Heart right ventricle (tissue), 16 donors: ENCODE results near the gene TUBGCP3. TPM values are rescaled to one million over a fixed set of nuclear protein-coding genes. Genes with fewer than 3 reads are reported as not detected.

Experiments used
- ATAC-seq, 8 donors: fragments of 200-7000 bp; cut with Tn5 transposase; one replicate each; pipeline ENCODE4 v1.9.1; 2020; ENCODE audit warnings: mild to moderate bottlenecking in 8 of 8, moderate library complexity in 8 of 8, moderate number of reproducible peaks in 1 of 8
- DNase-seq, 2 donors: peaks; one replicate each; pipeline ENCODE4 v3.0.0-alpha.2; 2020
- H3K27ac ChIP-seq, 10 donors: fragments of 200-600 bp; sonication (generic) in 2 of 10; one replicate each; pipeline versions ENCODE4 v1.5.0 to v1.8.0; 2020 to 2022; ENCODE audit warnings: mild to moderate bottlenecking in 3 of 10
- H3K27me3 ChIP-seq, 7 donors: fragments of 200-600 bp; one replicate each; pipeline ENCODE4 v1.8.0; 2021 to 2022; ENCODE audit warnings: mild to moderate bottlenecking in 2 of 7
- H3K36me3 ChIP-seq, 9 donors: fragments of 200-600 bp; sonication (generic) in 1 of 9; one replicate each; pipeline versions ENCODE4 v1.5.0 to v1.8.0; 2020 to 2022; ENCODE audit warnings: mild to moderate bottlenecking in 2 of 9
- H3K4me1 ChIP-seq, 9 donors: fragments of 200-600 bp; sonication (generic) in 1 of 9; one replicate each; pipeline versions ENCODE4 v1.5.0 to v1.8.0; 2020 to 2022; ENCODE audit warnings: mild to moderate bottlenecking in 4 of 9
- H3K4me3 ChIP-seq, 10 donors: fragments of 200-600 bp; sonication (generic) in 2 of 10; one replicate each; pipeline versions ENCODE4 v1.5.0 to v1.8.0; 2020 to 2022; ENCODE audit warnings: mild to moderate bottlenecking in 7 of 10, moderate library complexity in 2 of 10
- H3K9me3 ChIP-seq, 11 donors: fragments of 200-600 bp in 10 of 11; sonication (generic) in 2 of 11; one replicate each; pipeline versions ENCODE4 v1.5.0 to v1.8.0; 2013 to 2022; ENCODE audit warnings: mild to moderate bottlenecking in 2 of 11, control low read depth in 1 of 11, moderate library complexity in 1 of 11
- CTCF ChIP-seq, 9 donors: fragments of 200-600 bp; sonication (generic) in 2 of 9; IDR thresholded peaks; one replicate each; pipeline versions ENCODE4 v1.5.0 to v1.8.0; 2021 to 2022; ENCODE audit warnings: antibody characterized with exemption in 9 of 9, mild to moderate bottlenecking in 5 of 9, moderate library complexity in 1 of 9
- WGBS, 2 donors: extraction: QIAGEN DNeasy Blood & Tissue Kit; methylation state at CpG; one replicate each; pipeline ENCODE4 v1.1.7; 2013; ENCODE audit warnings: inconsistent platforms in 1 of 2; 5-methylcytosine and 5-hydroxymethylcytosine counted together
- intact Hi-C, 10 donors: fragments of 100-400 bp; cut with DNase I; formaldehyde crosslinking; loops; one replicate each; pipeline versions ENCODE4 v1.11.1 to v1.14.2; 2022
- polyA plus RNA-seq, 2 donors: library from polyadenylated mRNA; stranded (reverse); fragments of 200-250 nt; gene quantifications; one replicate each; pipeline ENCODE4 v1.2.3, GENCODE V29; 2013
- total RNA-seq, 10 donors: library from RNA; stranded (reverse); fragmentation: NEBNext Ultra II Directional in 3 of 10; extraction: Animal tissue kit (Norgen Biotek cat#: 25700) in 3 of 10; gene quantifications; one replicate each; pipeline versions ENCODE4 v1.2.1 to v1.2.4, GENCODE V29; 2021 to 2023
- donor health status: Arrhythmogenic right ventricular cardiomyopathy.
- donor health status: ischemic (EF 13 %, LVEDD 7.1; RV severe dilation, severe dysfunction).
- donor health status: healthy with polysubstance abuse.
- donor health status: DM: no; HTN: yes; CAD: no.
- donor health status: DM: no; HTN: no; CAD: no.
- donor health status: ischemic (EF 25% LVEDD 6.9; RV normal size, moderate dysfunction).
- donor health status: ischemic (EF 25% LVEDD 5.7; RV mildly dilated, moderate dysfunction).
- donor health status: healthy.
- donor health status: DM: yes; HTN: yes; CAD: no.
- donor health status: Ischemic cardiomyopathy.
- donor health status: ischemic (EF 35%, LVEDD 5.7; RV mildly dilated, moderate dysfunction).
- donor health status: nonischemic (EF 11% LVEDD 7.7; RV severe dilation, severe dysfunction).
- donor health status: DM: yes; HTN: yes; CAD: no.
- donor health status: PGD.
- donor health status: ischemic (EF 29% LVEDD 5.4; RV normal size, mild dysfunction).
- donor health status: nonischemic (EF 23%, LVEDD 6.1; RV moderate dilation, normal function).

TUBGCP3 gene
- total and polyA plus RNA-seq, 12 donors = 10.6 to 25.8 (median 17.7) TPM

DNA sequence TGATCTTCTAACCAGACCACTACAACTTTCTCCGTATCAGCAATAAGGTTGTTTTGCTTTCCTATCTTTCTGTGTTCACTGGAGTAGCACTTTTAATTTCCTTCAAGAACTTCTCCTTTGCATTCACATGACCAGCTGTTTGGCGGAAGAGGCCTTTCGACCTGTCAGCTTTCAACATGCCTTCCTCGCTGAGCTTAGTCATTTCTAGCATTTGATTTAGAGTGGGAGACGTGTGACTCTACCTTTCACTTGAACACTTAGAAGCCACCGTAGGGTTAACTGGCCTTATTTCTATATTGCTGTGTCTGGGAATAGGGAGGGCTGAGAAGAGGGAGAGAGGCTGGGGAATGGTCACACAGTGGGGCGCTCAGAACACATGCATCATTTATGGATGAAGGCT lies 104.7 kb downstream of the TUBGCP3 start:
- H3K4me3 ChIP-seq = no peak overlapping the region
- peaks cover 0 to 19% (median 9%) of the 10 kb centered on the region in 11 donors for H3K9me3 ChIP-seq
- intact Hi-C loops = no loop called here
- TF ChIP-seq CTCF (IDR thresholded peaks at IDR 0.05) = no peak
- H3K4me1 ChIP-seq = no peaks in the 10 kb centered on the region
- no peak overlapping the region for H3K27ac ChIP-seq
- peaks cover 0 to 45% (median 5%) of the 10 kb centered on the region in 9 donors for H3K36me3 ChIP-seq
- WGBS, 2 donors = 96 to 97% methylated on average over 7 of the region's 7 CpGs
- DNase-seq = no peak
- H3K27me3 ChIP-seq = no peaks in the 10 kb centered on the region
- no peak for ATAC-seq

DNA sequence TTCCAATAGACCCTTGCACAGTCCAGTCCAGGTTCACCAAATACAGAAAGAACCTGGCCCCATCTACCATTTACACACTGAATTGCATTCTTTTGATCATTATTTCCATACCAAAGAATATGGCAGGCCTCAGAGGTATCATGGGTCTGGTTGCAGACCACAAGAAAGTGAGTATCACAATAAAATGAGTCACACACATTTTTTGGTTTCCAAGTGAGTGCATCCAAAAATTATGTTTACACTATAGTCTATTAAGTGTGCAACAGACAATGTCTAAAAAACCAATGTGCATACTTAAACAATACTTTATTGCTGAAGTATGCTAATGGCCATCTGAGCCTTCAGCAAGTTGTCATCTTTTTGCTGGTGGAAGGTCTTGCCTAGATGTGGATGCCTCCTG lies 106.5 kb downstream of the TUBGCP3 start:
- no peak for ATAC-seq
- intact Hi-C loops = no loop called here
- no peak overlapping the region for H3K4me3 ChIP-seq

DNA sequence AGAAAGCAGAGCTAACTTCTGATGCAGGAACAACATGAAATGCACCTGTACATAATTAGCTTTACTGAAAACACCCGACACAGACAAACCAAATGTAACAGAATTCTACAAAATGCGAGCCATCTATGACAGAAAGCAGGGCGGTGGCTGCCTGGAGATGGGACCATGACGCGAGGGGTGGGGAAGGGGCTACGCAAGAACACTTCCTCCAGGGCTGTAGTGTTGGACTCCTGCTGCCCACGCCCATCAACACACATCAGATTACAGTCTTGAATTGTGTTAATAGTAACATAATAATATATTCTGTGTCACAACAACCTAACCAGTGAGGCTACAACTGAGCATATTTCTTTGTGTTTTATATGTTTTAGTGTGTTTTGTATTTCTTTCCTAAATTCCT lies 108.6 kb downstream of the TUBGCP3 start:
- no peaks in the 10 kb centered on the region for H3K27me3 ChIP-seq
- intact Hi-C loops = no loop called here
- DNase-seq = no peak
- no peak for ATAC-seq
- TF ChIP-seq CTCF (IDR thresholded peaks at IDR 0.05) = no peak
- peaks cover 0 to 19% (median 9%) of the 10 kb centered on the region in 11 donors for H3K9me3 ChIP-seq
- H3K27ac ChIP-seq = no peak overlapping the region
- no peaks in the 10 kb centered on the region for H3K4me1 ChIP-seq
- 93 to 94% methylated on average over 7 of the region's 7 CpGs for WGBS, 2 donors
- no peak overlapping the region for H3K4me3 ChIP-seq
- H3K36me3 ChIP-seq = peaks cover 0 to 9% (median 0%) of the 10 kb centered on the region in 9 donors

More for the DNA sequence above, 106.5 kb downstream of the TUBGCP3 start:
- H3K27ac ChIP-seq = no peak overlapping the region
- peaks cover 0 to 19% (median 9%) of the 10 kb centered on the region in 11 donors for H3K9me3 ChIP-seq
- no peak for TF ChIP-seq CTCF (IDR thresholded peaks at IDR 0.05)
- no peaks in the 10 kb centered on the region for H3K4me1 ChIP-seq
- no peaks in the 10 kb centered on the region for H3K27me3 ChIP-seq
- H3K36me3 ChIP-seq = peaks cover 0 to 28% (median 5%) of the 10 kb centered on the region in 9 donors
- DNase-seq = no peak

- no peak for TF ChIP-seq CTCF (IDR thresholded peaks at IDR 0.05)
- intact Hi-C loops = no loop called here
- Histone ChIP-seq H3K4me3 (no peak overlapping the region), H3K27ac (no peak overlapping the region), H3K9me3 (peaks cover 0 to 29% (median 9%) of the 10 kb centered on the region in 11 donors), H3K36me3 (no peaks in the 10 kb centered on the region), H3K27me3 (no peaks in the 10 kb centered on the region), H3K4me1 (no peaks in the 10 kb centered on the region)
- ATAC-seq = no peak
- no peak for DNase-seq
- 84 to 87% methylated on average over 9 of the region's 9 CpGs for WGBS, 2 donors
These were observed 110.8 kb downstream of the TUBGCP3 start for GRCh38 chr13:112477070-112477619.
